GM19043 (cell line): ENCODE results near the gene RABGGTA.
"Not testable (repeated sequence)": the region's sequence is repeated elsewhere in the genome, so short reads cannot be mapped to it uniquely, and the experiment has no call there.

ENCODE experiments used
- ATAC-seq: cut with Tn5 transposase; IDR thresholded peaks from one replicate; pipeline ENCODE4 v1.9.1; 2021; ENCODE audit warnings: low read depth; ENCODE audit not compliant: unreplicated experiment

RABGGTA gene

DNA sequence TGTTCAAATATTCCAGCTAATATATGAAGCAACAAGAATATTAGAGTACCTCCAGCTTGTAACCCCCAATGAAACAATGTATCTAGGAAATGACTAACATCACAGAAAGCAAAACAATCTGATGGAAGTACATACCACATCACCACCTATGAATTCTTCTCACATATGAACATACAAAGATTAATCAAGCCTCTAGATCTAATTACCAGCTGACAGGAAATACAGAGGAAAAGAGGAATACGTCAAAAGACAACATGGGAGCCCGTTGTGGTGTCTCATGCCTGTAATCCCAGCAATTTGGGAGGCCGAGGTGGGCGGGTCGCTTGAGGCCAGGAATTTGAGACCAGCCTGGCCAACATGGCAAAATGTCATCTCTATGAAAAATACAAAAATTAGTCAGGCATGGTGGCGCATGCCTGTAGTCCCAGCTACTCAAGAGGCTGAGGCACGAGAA, 46.8 kb downstream of the RABGGTA start:
- ATAC-seq, result no peak

DNA sequence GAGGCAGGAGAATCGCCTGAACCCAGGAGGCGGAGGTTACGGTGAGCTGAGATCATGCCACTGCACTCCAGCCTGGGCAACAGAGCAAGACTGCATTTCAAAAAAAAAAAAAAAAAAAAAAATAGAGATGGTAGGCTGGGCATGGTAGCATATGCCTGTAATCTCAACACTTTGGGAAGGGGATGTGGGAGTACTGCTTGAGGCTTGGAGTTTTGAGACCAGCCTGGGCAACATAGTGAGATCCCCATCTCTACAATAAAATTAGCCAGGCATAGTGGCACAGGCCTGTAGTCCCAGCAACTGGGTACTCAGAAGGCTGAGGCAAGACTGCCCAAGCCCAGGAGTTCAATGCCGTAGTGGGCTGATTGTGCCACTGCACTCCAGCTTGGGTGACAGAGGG, 48.4 kb downstream of the RABGGTA start:
- not testable (repeated sequence) for ATAC-seq

DNA sequence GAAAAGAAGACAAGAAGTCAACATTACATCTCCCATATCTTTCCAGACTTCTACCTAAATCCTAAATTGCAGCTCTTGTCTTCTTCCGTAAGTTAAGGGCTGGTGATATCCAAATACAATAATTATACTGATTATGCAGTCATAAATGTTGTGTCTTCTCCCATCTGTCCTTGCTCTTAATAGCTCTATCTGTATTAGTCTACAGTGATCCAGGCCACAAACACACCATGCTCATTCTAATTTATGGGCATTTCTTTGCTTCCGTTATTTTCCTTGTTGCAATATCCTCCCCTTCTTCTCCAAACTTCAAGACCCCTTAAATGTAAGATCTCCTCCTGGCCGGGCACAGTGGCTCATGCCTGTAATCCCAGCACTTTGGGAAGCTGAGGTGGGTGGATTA, 51.9 kb downstream of the RABGGTA start:
- no peak for ATAC-seq

DNA sequence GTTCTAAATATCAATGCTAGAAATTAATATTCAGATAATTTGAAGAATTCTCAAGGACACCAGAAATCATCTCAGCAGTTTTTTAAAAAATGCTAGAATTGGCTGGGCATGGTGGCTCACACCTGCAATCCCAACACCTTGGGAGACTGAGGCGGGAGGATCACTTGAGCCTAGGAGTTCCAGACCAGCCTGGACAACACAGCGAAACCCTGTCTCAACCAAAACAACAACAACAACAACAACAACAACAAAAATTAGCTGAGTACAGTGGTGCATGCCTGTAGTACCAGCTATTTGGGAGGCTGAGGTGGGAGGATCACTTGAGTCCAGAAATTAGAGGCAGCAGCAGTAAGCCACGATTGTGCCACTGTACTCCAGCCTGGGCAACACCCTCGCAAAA, 52.3 kb downstream of the RABGGTA start:
- no peak for ATAC-seq

DNA sequence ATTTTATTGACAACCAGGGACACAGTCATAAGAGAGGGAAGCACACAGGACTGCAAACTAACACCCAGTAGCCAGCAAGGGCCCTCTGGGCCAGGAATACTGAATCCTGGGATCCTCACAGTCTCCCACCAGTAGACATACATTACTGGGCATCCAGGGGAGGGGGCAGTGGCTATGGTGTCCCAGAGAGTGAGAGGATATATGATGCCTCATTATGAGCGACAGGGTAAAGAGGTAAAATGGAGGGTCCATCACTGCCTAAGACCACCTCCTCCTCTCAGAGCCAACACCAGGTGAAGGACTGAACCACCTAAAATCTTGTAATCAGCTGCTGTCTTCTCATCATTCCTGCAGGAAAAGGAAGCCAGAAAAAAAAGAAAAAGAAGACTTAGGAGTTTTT, 54.5 kb downstream of the RABGGTA start:
- not testable (repeated sequence) for ATAC-seq

DNA sequence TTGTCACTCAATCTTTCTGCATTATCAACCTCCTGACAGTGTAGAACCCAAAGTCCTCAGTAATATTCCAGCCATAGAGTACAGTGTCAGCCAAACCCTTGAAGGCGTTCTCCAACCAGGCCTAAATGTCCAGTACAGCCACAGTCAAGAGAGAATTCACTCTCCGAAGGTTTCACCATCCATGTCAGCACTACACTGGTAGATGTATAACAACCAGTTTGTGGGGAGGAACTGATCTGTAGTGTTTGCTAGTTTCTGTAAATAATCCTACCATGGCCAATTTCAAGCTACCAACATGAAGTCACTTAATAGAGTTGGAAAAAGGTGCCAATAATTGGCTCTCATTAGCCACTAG, 55.1 kb downstream of the RABGGTA start:
- ATAC-seq, result no peak
